ENCODE results near the gene ZNHIT3. TPM values are rescaled to one million over a fixed set of nuclear protein-coding genes. Genes with fewer than 3 reads are reported as not detected.

ZNHIT3 gene
- total and polyA plus RNA-seq, 2 donors from 2014 or later = 25.4 to 60.9 TPM

- H3K27ac ChIP-seq (ENCODE audit: low read depth in 2 of 2, low read length in 2 of 2) = no peak overlapping the region
- TF ChIP-seq CTCF (IDR thresholded peaks at IDR 0.05; ENCODE audit: borderline replicate concordance, extremely low read depth, insufficient read depth) = no peak
- intact Hi-C loops (cut with DNase I) = no loop called here
- H3K4me1 ChIP-seq (ENCODE audit: control insufficient read depth in 2 of 3, insufficient read depth in 2 of 3, low read depth in 1 of 3, low read length in 3 of 3) = no peaks in the 10 kb centered on the region
- H3K9ac ChIP-seq (ENCODE audit: low read length in 3 of 3) = no peak overlapping the region
- FAIRE-seq (no peak), DNase-seq (peak in 4 of 5 donors; percentile 20 to 41 (median 32))
- no peaks in the 10 kb centered on the region for H3K36me3 ChIP-seq (ENCODE audit: control insufficient read depth in 2 of 3, insufficient read depth in 3 of 3, low read length in 3 of 3)
- H3K27me3 ChIP-seq (ENCODE audit: control insufficient read depth, insufficient read depth, low read length) = no peaks in the 10 kb centered on the region
- peak overlapping the region in 1 of 3 donors; percentile 9 for H3K4me3 ChIP-seq (ENCODE audit: low read length in 3 of 3)
- no peaks in the 10 kb centered on the region for H3K9me3 ChIP-seq (ENCODE audit: control insufficient read depth in 2 of 3, insufficient read depth in 1 of 3, low read length in 3 of 3)
These were observed 17.4 kb upstream of the ZNHIT3 start for GRCh38 chr17:36468903-36469635.

GRCh38 chr17:36469733-36470132 is 16.7 kb upstream of the ZNHIT3 start:
- Histone ChIP-seq H3K27ac (ENCODE audit: low read depth in 2 of 2, low read length in 2 of 2) (no peak overlapping the region), H3K9ac (ENCODE audit: low read length in 3 of 3) (no peak overlapping the region), H3K4me1 (ENCODE audit: control insufficient read depth in 2 of 3, insufficient read depth in 2 of 3, low read depth in 1 of 3, low read length in 3 of 3) (no peaks in the 10 kb centered on the region), H3K9me3 (ENCODE audit: control insufficient read depth in 2 of 3, insufficient read depth in 1 of 3, low read length in 3 of 3) (no peaks in the 10 kb centered on the region), H3K27me3 (ENCODE audit: control insufficient read depth, insufficient read depth, low read length) (no peaks in the 10 kb centered on the region), H3K4me3 (ENCODE audit: low read length in 3 of 3) (no peak overlapping the region), H3K36me3 (ENCODE audit: control insufficient read depth in 2 of 3, insufficient read depth in 3 of 3, low read length in 3 of 3) (no peaks in the 10 kb centered on the region)
- no peak for TF ChIP-seq CTCF (IDR thresholded peaks at IDR 0.05; ENCODE audit: borderline replicate concordance, extremely low read depth, insufficient read depth)
- no peak for FAIRE-seq
- no peak for DNase-seq
- intact Hi-C loops (cut with DNase I) = no loop called here

GRCh38 chr17:36470499-36470898 is 16.0 kb upstream of the ZNHIT3 start:
- no peaks in the 10 kb centered on the region for H3K9me3 ChIP-seq (ENCODE audit: control insufficient read depth in 2 of 3, insufficient read depth in 1 of 3, low read length in 3 of 3)
- H3K9ac ChIP-seq (ENCODE audit: low read length in 3 of 3) = no peak overlapping the region
- FAIRE-seq (no peak), DNase-seq (no peak)
- no peaks in the 10 kb centered on the region for H3K27me3 ChIP-seq (ENCODE audit: control insufficient read depth, insufficient read depth, low read length)
- TF ChIP-seq CTCF (IDR thresholded peaks at IDR 0.05; ENCODE audit: borderline replicate concordance, extremely low read depth, insufficient read depth) = no peak
- H3K36me3 ChIP-seq (ENCODE audit: control insufficient read depth in 2 of 3, insufficient read depth in 3 of 3, low read length in 3 of 3) = no peaks in the 10 kb centered on the region
- intact Hi-C loops (cut with DNase I) = no loop called here
- no peaks in the 10 kb centered on the region for H3K4me1 ChIP-seq (ENCODE audit: control insufficient read depth in 2 of 3, insufficient read depth in 2 of 3, low read depth in 1 of 3, low read length in 3 of 3)
- H3K27ac ChIP-seq (ENCODE audit: low read depth in 2 of 2, low read length in 2 of 2) = no peak overlapping the region
- H3K4me3 ChIP-seq (ENCODE audit: low read length in 3 of 3) = no peak overlapping the region

Measured in kidney (tissue), 14 donors.